LHCN-M2 (cell line): Measurements from ENCODE around the gene SNAI3. TPM values are rescaled to one million over a fixed set of nuclear protein-coding genes. Genes with fewer than 3 reads are reported as not detected.

ENCODE experiments used
- DNase-seq: peaks from one replicate; pipeline ENCODE4 v3.0.0-alpha.2; 2012; ENCODE audit warnings: low read depth
- total RNA-seq: library from RNA; depleted of rRNA; stranded (reverse); fragments of >200 nt; gene quantifications from 2 replicates; pipeline ENCODE4 v1.2.3, GENCODE V29; 2014

Gene SNAI3
- total RNA-seq, 1 experiment from 2014 or later = 0.57 TPM

DNA sequence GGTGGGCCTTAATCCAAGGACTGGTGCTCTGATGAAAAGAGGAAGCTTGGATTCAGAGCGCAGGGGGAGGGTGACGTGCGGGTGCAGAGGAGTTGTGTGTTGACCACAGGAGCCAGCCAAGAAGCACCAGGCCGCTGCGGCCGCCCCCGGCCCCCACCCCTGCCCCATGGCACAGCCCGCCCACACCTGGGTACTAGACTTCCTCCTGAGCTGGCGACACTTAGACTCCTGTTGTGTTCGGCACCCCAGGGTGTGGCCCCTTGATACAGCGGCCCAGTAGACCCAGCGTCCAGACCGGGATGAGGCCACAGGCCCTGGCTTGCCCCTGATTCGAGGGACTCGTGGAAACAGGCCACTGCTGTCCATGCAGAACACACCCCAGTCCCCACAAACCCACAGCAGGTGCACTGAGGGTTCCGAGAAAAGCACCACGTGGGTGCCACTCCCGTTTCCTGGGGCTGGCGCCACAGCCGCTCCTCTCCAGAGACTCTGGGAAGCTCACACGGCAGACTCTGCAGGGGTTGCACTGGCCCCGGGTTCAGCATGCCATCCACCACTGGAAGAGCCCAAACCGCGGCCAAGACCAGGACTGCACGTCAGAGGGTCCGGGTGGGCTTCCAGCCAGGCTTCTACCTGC, 5.7 kb upstream of the SNAI3 start:
- no peak for DNase-seq

DNA sequence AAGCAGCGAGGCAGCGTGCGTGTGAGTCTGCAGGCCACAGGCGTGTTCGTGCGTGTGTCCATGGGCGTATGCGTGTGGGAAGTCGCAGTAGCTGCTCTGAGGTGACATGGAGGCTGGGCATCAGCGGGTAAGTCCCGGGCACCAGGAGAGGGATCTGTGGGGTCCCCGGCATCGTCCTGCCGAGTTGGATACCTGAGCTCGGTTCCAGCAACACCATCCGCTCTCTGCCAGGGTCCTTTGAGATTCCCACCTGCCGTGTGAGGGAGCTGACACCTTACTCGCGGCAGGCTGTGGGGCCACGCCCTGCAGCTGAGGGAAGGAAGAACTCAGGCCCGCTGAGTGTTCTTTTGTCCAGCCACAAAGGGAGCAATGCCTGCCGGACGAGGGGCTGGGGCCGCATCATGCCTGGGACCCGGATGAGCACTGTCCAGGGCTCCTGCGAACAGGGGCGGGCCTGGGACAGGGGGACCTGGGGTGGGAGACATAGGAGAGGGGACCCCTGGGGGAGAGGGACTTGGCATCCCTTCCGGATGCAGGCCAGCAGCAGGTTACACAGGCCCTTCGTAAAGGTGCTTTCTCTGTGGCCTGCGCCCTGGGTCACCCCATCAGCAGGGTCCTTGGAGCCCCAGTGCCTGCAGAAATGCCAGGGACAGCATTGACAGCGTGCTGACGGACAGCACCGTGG, 5.0 kb upstream of the SNAI3 start:
- no peak for DNase-seq

DNA sequence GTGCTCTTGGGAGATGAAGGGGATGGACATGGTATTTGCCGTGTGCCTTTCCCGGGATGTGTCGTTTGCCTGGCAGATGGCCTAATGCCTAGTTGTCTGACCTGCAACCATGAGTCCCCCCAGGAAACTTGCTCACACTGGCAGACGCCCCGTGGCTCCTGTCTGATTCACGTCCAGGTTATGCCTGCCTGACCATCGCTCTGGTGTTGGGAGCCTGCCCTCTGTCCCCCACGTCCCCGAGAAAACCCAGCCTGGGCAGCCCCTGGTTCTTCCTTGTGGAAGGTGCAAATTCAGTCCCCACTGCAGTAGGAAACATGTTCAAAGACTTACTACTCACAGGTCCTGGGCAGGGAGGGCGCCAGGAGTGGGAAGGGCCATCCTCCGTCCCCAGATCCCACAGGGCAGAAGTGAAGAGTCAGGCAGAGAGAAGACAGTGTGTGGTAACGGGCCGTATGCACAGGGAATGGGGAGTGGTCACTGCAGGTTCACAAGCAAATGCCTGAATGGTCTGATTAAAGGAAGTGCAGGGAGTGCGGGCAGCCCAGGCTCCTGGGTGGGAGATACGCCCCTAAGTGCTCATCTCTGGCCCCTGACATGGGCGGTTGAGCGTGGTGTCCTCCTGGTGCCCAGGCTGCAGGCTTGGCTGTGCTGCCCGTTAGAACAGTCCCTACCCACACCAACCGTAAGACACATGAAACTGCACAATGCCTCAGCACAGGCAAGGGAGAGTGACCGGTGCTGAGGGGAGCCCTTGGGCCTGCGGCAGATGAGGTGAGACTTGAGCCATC, 4.2 kb upstream of the SNAI3 start:
- DNase-seq = no peak

DNA sequence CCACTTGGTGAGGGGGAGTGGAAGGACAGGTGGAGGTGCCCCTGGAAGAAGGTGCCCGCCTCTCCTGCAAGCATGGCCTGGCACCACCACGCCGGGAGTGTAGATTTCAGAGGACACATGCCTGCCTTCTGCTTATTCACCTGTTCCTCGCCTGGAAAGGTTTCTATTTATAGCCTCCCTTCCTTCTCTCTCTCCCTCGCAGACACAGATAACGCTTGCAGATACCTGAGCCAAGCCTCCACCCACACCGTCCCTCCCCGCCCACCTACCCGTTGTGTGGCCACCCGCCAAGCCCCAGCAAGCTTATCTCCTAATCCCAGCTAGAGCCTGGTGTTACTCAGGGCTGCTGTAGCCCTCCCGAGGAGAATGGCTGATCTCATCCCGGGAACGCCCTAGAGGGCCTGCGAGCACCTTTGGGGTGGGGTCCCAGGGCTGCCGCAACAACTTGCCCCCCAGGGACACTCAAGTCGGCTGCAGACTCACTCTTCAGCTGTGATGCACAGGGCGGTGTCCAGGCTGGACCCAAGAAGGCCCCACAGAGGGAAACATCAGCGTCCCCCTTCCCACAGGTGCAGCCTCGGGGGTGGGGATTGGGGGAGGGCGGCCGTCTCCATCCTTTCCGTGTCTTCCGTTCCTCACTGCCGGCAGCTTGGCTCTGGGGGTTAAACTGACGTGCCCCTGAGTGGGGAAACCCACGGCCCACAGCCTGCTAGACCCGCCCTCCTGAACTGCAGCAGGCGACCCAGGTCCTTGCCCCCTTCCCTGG, 1.9 kb upstream of the SNAI3 start:
- no peak for DNase-seq

DNA sequence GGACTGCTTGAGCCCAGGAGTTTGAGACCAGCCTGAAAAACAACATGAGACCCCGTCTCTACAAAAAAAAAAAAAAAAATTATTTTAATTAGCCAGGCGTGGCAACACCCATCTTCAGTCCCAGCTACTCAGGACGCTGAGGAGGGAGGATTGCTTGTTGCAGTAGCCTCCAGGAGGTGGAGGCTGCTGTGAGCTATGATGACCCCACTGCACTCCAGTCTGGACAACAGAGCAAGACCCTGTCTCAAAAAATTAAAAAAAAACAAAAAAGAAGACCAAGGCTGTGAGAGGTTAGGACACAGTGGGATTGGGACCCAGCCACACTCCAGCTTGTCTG, 1.3 kb upstream of the SNAI3 start:
- DNase-seq = no peak

DNA sequence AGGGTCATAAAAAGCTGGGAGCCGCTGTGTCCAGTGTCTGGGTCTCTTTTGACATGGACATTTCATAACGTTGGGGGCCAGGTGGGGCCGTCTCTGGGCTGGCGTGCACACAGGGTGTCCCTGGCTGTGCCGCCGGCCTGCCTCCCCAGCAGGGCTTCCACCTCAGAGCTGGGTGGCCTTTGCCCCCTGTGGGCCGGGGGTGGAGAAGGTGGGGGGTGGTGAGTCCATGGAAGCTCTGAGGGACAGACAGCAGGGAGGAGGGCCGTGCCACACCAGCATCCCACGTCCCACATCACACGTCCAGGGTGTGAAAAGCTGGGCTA, 908 bp upstream of the SNAI3 start:
- DNase-seq = no peak

DNA sequence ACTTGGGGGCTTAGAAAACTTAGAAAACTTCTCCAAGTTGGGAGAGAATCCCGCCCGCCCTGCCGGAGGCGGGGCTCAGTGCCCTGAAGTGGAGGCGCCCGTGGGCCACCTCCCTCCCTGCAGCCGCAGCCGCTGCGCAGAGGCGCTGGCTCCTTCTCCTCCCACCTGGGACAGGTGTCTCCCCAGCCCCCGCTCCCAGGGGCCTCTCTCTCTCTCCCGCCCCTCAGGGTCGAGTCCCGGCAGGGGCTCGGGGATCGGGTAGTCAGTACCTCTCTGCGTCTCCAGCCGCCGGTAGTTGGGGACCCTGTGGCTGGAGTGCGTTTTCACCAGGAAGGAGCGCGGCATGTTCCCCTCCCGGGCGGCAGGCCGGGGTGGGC, 257 bp downstream of the SNAI3 start:
- no peak for DNase-seq

DNA sequence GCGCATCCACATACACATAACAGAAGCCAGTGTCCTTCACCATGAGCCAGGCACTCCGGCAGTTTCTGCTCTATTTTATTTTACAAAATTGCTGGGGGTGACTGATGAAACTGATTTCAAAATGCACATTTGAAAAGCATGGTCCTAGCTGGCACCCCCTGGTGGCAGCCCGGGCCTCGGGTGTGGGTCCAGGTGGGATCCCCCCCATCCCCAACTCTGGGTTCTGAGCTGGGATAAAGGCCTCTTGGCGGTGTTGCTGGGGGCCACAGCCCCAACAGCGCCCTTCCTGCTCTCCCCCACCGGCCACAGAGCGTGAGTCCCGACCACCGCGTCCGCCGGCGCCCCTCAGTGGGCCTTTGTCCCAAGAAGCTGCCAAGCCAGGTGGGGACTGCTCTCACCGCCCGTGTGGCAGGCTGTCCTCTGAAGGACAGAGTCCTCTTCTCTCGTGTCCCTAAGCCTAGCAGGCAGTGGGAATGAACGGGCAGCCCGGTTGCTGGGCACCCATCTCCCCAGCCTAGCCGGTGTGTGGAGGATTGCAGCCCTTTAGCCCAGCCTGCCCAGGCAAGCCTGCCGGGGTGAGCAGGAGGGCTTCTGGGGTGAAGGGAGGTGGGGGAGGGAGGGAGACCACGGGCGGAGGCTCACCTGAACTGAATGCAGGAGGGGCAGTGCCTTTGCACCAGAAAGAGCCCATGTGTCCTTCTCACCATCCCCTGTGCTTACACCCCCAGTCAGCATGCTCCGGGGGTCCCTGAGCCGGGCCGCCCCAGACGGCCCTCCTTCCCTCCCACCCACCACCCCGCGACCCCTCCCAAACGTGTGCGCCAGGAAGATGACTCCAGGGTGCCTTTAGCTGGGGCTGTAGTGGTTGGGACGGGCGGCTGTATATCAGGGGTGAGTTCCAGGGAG, 898 bp downstream of the SNAI3 start:
- DNase-seq = peak; percentile 71

DNA sequence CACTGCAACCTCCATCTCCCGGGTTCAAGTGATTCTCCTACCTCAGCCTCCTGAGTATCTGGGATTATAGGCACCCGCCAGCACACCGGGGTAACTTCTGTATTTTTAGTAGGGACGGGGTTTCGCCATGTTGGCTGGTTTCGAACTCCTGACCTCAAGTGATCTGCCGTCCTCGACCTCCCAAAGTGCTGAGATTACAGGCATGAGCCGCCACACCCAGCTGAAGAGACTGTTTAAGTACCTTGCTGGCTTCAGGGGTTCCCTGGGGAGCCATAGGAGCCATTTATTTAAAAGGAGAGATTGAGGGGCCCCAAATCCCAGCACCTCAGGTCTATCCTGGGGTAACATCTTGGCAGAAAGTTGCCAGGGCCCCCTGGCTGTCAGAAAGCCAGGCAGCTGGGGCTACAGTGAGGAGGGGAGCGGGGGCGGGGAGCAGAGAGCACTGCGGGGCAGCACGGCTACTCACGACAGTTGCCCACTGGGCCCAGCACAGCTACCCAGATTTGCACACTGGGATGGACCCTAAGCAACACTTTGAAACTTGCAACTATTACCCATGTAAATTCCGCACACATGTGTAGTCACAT, 1.6 kb downstream of the SNAI3 start:
- no peak for DNase-seq

DNA sequence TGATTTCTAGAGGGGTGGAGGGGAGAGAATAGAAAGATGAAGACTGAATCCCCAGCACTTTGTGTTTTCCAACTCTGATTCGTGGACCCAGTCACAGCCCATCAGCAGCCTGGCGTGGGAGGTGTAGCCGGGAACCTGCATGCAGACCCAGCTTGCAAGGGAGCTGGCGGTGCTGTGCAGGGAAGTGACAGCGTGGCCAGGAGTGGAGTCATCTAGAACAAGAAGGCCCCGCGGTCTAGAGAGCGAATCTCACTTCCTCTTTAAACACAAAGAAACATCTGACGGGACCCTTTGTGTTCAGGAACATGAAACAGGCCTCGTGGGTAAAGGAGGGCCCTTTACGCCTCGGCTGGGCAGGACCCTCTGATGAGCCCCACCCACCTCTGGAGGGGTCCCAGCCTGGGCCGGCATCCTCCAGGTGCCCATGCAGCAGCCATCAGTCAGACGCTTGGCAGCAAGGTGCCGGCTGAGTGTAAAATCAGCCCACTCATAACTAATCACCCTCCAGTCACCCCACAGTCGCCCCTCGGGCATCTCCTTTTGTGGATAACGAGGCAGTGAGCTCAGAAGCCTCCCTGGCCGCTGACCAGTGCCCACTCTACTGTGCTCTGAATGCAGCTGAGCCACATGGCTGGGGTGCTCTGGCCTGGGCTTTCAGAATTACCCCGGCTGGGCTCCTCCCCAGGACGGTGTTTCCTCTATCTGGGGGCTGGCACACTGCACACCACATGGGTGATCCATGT, 4.4 kb downstream of the SNAI3 start:
- no peak for DNase-seq

DNA sequence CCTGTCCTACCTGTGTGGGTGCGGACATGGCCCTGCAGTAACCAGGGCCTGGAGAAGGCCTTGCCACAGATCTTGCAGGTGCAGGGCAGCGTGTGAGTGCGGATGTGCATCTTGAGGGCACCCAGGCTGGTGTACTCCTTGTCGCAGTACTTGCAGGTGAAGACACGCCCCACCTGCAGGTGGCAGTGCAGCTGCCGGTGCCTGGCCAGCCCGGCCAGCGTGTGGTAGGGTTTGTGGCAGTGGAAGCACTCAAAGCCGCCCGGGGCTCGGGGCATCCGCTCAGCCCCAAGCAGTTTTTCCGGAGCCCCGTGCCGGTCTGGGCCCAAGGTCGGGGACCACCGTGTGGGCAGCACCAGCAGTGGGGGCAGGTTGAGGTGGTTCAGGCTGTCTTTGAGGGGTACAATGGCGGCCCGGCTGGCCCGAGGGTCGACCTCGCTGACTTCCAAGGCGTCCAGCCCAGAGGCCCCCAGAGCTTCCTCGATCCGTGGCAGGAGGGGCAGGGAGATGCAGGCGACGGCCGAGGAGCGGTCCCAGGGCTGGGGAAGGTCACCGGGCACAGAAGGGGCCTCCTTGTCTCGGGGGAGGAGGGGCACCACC, 5.1 kb downstream of the SNAI3 start:
- DNase-seq = no peak

DNA sequence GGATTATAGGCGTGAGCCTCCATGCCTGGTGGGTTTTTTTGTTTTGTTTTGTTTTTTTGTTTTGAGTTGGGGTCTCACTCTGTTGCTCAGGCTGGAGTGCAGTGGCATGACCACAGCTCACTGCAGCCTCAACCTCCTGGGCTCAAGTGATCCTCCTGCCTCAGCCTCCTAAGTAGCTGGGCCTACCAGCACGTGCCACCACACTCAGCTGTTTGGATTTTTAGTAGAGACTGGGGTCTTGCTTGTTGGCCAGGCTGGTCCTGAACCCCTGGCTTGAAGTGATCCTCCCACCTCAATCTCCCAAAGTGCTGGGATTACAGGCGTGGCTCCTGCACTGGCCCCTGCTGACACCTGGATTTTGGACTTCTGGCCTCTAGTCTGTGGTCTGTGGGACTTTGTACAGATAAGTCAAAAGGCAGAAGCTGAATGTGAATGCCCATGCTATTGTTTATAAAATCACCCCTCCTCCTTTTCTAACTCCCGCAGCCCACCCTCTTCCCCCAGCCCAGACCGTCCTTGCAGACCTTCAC, 5.7 kb downstream of the SNAI3 start:
- DNase-seq = no peak

DNA sequence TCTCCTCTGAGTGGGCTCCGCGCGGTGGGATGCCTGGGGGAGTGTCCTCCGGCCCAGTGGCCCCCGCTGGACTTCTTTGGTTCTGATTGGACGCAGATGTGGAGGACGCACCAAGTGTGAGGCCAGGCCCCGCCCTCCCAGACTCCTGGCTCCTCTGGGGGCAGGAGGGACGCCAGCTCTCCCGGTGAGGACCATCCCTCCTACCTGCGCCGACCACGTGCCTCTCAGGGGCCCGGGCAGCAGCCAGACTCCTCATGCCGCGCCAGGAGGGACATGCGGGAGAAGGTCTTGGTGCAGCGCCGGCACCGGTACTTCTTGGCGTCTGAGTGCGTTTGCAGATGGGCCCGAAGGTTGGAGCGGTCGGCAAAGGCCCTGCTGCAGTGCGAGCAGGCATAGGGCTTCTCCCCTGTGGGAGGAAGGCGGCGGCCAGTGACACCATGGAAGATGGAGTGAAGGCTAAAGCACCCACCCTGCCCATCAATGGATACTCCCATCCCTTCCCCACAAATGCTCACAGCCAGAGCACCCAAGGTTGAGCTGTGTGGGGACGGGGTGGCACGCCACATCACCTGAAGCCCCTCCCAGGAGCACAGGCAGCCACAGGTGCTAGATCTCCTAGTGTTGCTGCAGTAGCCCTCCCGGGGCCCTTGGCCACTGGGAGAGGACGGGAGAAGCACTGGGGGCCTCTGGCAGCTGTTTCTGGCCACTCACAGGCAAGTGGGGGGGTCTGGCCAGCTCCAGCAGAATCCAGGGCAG, 7.9 kb downstream of the SNAI3 start:
- DNase-seq = no peak

DNA sequence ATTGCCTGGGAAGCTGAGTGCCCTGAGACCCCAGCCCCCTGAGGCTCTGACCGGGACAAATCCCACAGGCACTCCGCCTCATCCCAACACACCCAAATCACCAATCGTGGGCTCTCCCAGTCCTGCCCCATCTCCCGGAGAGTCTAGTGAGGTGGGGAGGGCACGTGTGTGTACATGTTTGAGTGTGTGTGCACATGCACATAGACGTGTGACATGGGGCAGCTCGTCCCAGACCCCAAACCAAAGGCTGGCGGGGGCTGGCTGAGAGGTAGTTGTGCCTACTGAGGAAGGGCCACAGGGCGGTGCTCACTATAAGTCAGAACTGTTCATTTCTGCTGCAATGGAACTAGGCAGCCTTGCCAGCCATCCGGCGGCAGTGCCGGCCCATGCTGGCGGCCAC, 8.6 kb downstream of the SNAI3 start:
- no peak for DNase-seq

DNA sequence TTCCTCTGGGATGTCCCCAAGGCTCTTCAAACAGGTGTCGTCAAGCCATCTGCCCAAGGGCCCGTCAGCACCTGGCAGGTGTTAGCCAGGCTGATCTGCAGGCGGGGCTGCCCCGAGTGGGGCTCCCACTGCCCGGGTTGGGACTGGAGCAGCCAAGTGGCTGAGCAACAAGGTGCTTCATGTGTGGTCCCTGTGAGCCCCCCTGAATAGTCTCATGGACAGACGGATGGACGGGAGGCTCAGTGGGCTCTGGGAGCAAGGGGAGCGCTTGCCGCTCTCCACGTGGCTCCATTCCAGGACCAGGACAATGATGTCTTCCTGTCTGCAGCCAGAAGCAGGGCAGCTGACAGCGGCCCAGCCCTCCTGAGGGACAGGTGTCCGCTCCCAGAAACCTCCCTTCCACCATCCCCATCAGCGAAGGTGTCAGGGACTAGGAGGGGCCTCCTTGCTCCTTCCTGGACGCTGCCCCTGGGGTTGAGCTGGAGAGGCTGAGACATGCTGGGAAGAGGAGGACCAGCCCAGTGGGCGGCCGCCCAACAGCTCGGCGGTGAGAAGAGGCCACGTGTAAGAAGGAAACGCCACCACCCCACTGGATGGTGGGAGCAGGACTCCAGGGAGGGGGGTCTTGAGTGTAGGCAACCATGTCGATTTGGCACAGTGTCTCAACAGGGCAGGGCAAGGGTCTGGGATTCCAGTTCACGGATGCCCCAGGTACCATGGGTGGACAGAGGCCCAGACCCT, 9.6 kb downstream of the SNAI3 start:
- no peak for DNase-seq

DNA sequence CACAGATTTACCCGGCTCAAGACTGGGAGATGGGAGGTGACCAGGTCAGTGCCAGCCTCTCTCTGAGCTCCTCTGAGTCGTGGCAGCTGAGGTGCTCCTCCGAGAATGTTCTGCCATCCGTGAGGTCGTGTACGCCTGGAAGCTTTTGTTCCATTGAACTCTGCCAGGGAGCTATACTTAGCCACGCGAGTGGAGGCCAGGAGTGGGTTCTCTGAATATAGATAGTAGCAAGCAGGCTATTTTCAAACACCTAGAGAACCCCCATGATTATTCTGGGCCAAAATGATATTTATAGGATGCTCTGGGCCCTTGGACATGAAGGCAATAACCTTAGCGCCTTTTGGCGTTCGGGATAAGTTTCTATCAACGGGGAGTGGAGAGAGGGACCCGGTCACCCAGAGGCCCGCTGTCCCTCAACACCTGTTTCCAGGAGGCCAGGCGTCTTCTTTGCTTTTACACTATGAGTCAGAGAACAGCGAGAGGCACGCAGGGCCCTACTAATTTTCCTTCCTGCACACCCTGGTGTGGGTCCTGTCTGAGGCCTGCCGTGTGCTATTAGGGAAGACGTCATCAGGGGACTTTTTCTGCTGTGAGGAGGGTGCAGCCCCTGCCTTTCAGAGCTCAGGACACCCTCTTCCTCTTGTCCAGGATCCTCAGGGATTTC, 12.5 kb downstream of the SNAI3 start:
- DNase-seq = no peak

DNA sequence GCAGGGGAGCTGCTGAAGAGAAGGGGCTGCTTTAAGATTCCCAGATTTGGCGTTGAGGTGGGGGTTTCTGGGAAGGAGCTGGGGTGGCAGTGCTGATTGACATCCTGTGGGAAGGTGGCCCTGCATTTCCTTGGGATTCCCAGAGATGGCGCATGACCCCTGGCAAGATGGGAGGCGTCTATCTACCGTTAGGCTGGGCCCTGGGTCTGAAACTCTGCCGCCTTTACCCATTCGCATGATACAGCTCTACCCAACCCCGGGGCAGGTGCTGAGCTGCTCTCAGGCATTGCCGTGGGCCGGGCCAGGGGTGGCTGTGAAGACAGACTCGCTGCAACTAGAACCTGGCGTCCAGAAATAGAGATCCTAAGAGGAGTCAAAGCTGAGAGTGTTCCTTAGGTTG, 13.5 kb downstream of the SNAI3 start:
- DNase-seq = no peak

DNA sequence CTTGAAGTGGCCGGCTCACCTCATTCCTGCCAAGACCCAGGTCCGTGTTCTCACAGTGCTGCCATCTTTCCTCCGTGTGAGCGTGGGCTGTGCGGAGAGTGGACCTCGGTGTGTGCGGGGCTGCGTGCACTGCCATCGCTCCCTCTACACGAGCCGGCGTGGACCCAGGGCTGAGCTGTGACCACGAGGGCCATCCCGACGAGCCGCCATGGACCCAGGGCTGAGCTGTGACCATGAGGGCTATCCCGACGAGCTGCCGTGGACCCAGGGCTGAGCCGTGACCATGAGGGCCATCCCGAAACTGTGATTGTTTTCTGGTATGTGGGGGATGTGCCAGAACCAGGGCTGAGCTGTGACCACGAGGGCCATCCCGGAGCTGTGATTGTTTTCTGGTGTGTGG, 14.5 kb downstream of the SNAI3 start:
- DNase-seq = no peak
